HPDE6-E6E7 (cell line): ENCODE results near the gene ST3GAL2.
"Not testable (repeated sequence)": the region's sequence is repeated elsewhere in the genome, so short reads cannot be mapped to it uniquely, and the experiment has no call there.

ENCODE experiments used
- DNase-seq: peaks from one replicate; pipeline ENCODE4 v3.0.0; 2011; ENCODE audit warnings: missing footprints; ENCODE audit errors: extremely low spot score

Gene ST3GAL2

DNA sequence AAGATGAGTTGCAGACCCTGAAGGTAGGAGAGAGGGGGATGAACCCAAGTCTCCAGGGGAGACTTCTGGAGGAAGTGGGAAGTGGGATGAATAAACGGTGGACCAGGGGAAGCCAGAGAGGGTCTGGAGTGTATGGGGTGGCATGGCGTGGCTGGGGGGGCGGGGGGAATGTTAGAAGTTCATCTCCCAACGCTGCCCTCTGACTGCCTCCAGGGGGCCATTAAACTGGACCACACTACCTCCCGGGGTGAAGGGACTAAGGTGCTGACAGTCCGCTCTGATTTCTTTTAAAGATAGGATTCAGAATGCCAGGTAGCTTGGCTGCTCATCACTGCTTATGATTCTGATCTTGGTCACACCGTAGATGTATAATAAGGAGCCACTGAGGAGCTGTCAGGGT lies 21.2 kb downstream of the ST3GAL2 start:
- DNase-seq = no peak

DNA sequence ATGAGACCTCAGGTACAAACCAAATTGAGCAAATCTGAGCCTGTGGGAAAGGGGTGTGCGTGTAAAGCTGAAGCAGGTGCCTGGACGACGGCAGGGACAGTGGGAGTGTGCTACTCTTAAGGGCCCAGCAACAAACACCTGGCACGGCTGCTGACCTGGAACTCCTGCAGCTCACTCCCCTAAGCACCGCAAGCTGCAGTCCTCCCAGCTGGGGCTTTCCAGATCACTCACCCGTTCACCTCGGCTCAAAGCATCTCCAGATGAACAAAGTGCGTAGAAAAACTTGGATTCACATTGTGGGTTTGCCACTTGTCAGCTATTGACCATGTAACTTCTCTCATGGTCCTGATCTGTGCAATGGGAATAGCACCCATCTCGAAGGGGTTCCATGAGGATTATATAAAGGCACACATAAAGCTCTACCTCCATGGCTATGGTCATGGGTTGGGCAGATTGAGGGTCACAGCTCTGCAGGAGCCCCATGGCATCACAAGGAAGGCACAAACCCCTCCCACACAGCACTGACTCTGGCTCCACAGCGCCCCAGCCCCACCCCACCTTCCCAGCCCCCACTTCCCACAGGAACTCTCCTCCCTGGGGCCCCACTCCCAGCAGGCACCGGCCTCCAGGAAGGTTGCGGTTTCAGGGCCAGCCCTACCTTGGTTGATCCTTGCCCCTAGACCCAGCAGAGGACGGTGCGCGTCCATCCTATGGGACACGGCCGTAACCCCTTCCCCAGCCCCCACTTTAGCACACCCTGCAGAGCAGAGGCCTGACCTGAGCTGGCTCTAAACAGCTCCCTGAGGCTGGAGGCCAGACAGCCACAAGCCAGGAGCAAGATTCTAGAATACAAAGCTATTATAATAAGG lies 21.9 kb downstream of the ST3GAL2 start:
- DNase-seq = no peak

GRCh38 chr16:70413572-70413971 lies 25.3 kb downstream of the ST3GAL2 start:
- not testable (repeated sequence) for DNase-seq

GRCh38 chr16:70412385-70412784 lies 26.5 kb downstream of the ST3GAL2 start:
- no peak for DNase-seq

DNA sequence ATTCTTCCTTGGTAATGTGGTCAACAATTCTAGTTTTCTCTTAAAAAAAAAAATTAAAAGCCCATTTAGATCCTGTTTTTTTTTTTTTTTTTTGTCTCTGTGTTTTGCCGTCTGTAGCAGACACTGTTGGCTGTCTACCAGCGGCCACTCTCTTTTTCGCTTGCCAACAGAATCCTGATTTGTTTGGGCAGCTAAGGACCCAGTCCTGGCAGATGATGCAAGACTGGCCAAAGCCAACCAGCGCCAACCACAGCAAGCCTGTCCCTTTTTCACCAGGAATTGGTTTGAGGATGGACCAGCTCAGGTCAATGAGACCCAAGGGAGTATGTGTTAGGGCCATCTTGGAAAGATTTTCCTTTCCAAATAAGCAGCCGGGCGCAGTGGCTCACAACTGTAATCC lies 28.2 kb downstream of the ST3GAL2 start:
- DNase-seq = no peak

DNA sequence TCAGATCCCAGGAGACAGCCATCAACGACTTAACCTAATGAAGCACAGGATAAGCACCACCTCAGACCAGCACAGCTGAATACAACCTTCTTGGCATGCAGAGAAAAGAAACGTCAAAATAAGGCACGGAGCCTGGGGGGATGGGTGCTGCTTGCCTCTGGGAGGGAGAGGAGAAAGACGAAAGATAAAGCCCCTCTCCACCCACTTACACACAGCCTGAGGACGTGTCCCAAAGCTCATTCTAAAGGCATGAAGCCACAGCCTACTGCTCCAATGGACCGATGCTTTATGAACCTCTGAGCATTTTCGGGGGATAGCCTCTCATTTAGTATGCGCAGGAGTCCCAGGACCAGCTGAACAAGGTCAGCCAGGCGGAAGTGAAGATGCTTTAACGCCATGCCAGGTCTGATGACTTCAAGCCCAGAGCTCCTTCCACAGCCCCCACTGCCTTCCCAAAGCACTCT lies 31.1 kb downstream of the ST3GAL2 start:
- no peak for DNase-seq

GRCh38 chr16:70406104-70406503 lies 32.8 kb downstream of the ST3GAL2 start:
- not testable (repeated sequence) for DNase-seq

- no peak for DNase-seq
These were observed 35.8 kb downstream of the ST3GAL2 start for GRCh38 chr16:70402916-70403659.

DNA sequence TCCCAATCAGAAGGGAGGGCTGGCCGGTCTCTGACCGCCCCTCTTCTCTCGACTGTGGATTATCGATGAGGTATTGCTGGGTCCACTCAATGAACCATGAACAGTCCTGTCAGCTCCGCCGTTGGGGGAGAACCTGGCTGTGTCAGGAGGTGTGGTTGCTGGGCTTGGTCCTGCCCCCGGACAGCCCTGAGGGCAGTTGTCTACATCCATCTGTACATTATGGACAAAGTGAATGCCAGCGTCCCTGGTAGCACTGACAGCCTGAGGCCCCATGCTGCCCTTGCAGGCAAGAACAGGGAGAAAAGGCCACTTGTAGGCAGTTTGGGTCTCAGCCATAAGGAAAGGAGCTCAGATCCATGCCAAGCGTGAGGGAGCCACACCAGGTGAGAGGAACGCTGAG lies 38.9 kb downstream of the ST3GAL2 start:
- no peak for DNase-seq

- no peak for DNase-seq
These were observed 39.5 kb downstream of the ST3GAL2 start for GRCh38 chr16:70399381-70399780.

DNA sequence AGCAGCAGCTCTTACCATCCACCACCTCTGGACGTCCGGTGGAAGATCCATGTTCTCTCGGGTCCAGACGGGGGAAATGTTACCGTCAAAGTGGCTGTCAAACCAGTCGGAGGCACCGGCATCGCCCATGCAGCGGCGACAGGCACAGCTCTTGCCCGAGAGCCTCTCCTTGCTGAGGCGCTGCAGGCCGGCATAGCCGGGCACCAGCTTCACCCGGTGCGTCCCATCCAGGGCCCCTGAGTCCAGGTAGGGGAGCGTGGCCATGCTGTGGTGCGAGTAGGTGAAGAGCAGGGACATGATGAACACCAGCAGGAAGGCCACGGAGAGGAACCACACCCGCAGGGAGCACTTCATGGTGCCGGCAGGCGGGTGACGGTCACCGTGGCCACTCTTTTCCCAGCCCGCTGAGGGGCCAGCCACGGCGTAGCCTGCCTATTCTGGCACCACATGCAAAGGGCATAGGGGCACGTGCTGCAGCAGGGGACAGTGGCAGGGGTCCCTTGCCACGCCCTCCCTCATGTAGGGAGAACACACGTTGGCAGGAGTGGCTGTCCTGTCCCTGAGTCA lies 40.6 kb downstream of the ST3GAL2 start:
- DNase-seq = no peak

GRCh38 chr16:70396246-70396904 lies 42.5 kb downstream of the ST3GAL2 start:
- DNase-seq = no peak

DNA sequence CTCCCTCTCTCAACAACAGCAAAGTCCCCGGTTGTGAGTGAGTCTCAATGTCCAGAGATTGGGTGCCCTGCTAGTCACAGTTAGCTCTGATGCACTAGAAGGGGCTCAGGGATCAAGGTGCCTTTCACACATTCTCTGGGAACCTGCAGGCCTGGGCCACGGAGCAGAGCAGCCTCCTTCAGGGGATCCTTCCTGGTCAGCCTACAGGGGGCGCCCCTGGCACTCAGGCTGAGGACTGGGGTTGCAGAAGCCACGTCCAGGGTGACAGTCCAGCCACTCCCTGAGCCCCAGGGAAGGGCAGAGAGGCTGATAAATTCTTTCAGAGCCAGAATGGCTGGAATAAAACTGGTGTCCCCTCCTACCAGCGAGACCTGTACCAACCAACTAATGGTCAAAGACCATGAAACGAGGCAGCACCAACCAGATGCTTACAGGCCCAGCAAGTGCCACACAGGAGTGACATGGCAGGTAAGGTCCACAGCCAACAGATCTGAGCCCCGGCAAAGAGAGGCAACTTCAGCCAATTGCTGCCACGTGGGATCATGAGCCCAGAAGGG lies 43.5 kb downstream of the ST3GAL2 start:
- DNase-seq = no peak

DNA sequence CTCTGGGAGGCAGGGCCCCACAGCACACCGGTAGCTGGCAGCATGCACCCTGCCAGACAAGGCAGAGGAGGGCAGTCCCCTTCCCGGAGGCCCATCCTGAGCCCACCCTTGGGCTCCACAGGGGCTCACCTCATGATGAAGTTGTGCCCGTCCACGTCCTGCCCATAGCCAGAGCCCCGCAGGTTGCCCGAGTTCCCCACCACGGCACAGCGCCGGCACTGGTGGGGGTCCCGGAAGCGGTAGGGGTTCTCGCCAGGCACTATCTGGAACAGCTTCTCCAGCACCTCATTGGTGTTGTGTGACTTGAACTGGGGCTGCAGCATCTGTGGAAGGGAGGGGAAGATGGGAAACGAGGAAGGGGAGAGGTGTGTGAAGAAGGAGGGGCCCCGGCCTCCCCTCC lies 44.0 kb downstream of the ST3GAL2 start:
- DNase-seq = no peak

- no peak for DNase-seq
These were observed 45.2 kb downstream of the ST3GAL2 start for GRCh38 chr16:70393662-70394061.

GRCh38 chr16:70392606-70393005 lies 46.3 kb downstream of the ST3GAL2 start:
- DNase-seq = no peak

GRCh38 chr16:70391881-70392481 lies 46.9 kb downstream of the ST3GAL2 start:
- DNase-seq = no peak

- DNase-seq = no peak
These were observed 47.5 kb downstream of the ST3GAL2 start for GRCh38 chr16:70391446-70391845.

- DNase-seq = no peak
These were observed 48.1 kb downstream of the ST3GAL2 start for GRCh38 chr16:70390774-70391173.

- DNase-seq = no peak
These were observed 50.8 kb downstream of the ST3GAL2 start for GRCh38 chr16:70388006-70388680.
